SU-DHL-6 (cell line): ENCODE data around the gene CHAT.

Experiments
- H2AFZ ChIP-seq: fragments of 200-600 bp; sonication (generic); 2 replicates; pipeline ENCODE4 v1.6.1; 2014; ENCODE audit warnings: low read depth, mild to moderate bottlenecking, moderate library complexity, mixed read lengths, antibody characterized with exemption, low read length; ENCODE audit not compliant: severe bottlenecking
- H3F3A ChIP-seq: fragments of 200-600 bp; shearing (Covaris generic); 2 replicates; pipeline ENCODE4 v1.6.0; 2016; ENCODE audit warnings: antibody characterized with exemption, mild to moderate bottlenecking; ENCODE audit not compliant: insufficient read depth
- H3K27ac ChIP-seq: fragments of 200-600 bp; sonication (generic); 2 replicates; pipeline ENCODE4 v1.5.1; 2016; ENCODE audit warnings: low read depth, mild to moderate bottlenecking, low read length, moderate library complexity, mixed read lengths
- H3K27me3 ChIP-seq: fragments of 200-600 bp; sonication (generic), shearing (Covaris generic); 2 replicates; pipeline ENCODE4 v1.6.0; 2014; ENCODE audit warnings: mild to moderate bottlenecking, low read length
- H3K36me3 ChIP-seq: fragments of 200-600 bp; sonication (generic); 2 replicates; pipeline ENCODE4 v1.6.1; 2014; ENCODE audit warnings: mild to moderate bottlenecking, low read length, mixed read lengths
- H3K4me2 ChIP-seq: fragments of 300-600, 200-600 bp; shearing (Covaris generic), sonication (generic); 2 replicates; pipeline ENCODE4 v1.6.0; 2014; ENCODE audit warnings: low read length, low read depth, mild to moderate bottlenecking; ENCODE audit not compliant: poor library complexity, severe bottlenecking
- H3K4me3 ChIP-seq: fragments of 200-600 bp; sonication (generic); 2 replicates; pipeline ENCODE4 v1.5.1; 2014; ENCODE audit warnings: antibody characterized with exemption, low read length, mild to moderate bottlenecking, mixed read lengths; ENCODE audit not compliant: insufficient read depth, poor library complexity, severe bottlenecking
- H3K79me2 ChIP-seq: fragments of 200-600 bp; sonication (generic); 2 replicates; pipeline ENCODE4 v1.6.1; 2014; ENCODE audit warnings: mild to moderate bottlenecking, low read length, moderate library complexity; ENCODE audit not compliant: insufficient read depth
- H3K9ac ChIP-seq: fragments of 200-600 bp; sonication (generic); 2 replicates; pipeline ENCODE4 v1.7.0; 2014; ENCODE audit warnings: mild to moderate bottlenecking, low read length
- H3K9me2 ChIP-seq: fragments of 200-600 bp; sonication (generic); replicated peaks from 2 replicates; pipeline ENCODE4 v1.6.1; 2014; ENCODE audit warnings: low read length; ENCODE audit not compliant: insufficient read depth
- H3K9me3 ChIP-seq: fragments of 200-600 bp; sonication (generic); 2 replicates; pipeline ENCODE4 v1.6.1; 2014; ENCODE audit warnings: low read length, mixed read lengths; ENCODE audit not compliant: insufficient read depth
- H4K20me1 ChIP-seq: fragments of 200-600 bp; sonication (generic); 2 replicates; pipeline ENCODE4 v1.6.1; 2014; ENCODE audit warnings: low read depth, mild to moderate bottlenecking, antibody characterized with exemption, low read length, moderate library complexity, mixed read lengths
- CTCF ChIP-seq: fragments of 200-600 bp; sonication (generic); IDR thresholded peaks from one replicate; pipeline ENCODE4 v1.5.1; 2017; ENCODE audit warnings: antibody characterized with exemption, mild to moderate bottlenecking, low read length, moderate library complexity; ENCODE audit not compliant: insufficient read depth, poor library complexity, severe bottlenecking
- EZH2phosphoT487 ChIP-seq: fragments of 200-600 bp; sonication (generic), shearing (Covaris generic); conservative IDR thresholded peaks from 2 replicates; pipeline ENCODE4 v1.6.1; 2018; ENCODE audit warnings: mild to moderate bottlenecking, antibody characterized with exemption, low read length, moderate library complexity, mixed read lengths

Gene CHAT

GRCh38 chr10:49633327-49634068 lies 19.7 kb downstream of the CHAT start:
- no peak for TF ChIP-seq EZH2phosphoT487
- TF ChIP-seq CTCF, result no peak
- H2AFZ ChIP-seq, result no peak overlapping the region

GRCh38 chr10:49634069-49634660 lies 20.3 kb downstream of the CHAT start:
- Histone ChIP-seq H3K27me3 (no peaks in the 10 kb centered on the region), H3K4me2 (no peak overlapping the region), H3K4me3 (no peak overlapping the region), H3F3A (no peaks in the 10 kb centered on the region), H3K9me3 (no peaks in the 10 kb centered on the region), H3K9ac (no peak overlapping the region), H3K79me2 (no peaks in the 10 kb centered on the region), H4K20me1 (no peaks in the 10 kb centered on the region), H3K36me3 (no peaks in the 10 kb centered on the region), H3K9me2 (no peaks in the 10 kb centered on the region), H2AFZ (no peak overlapping the region), H3K27ac (no peak overlapping the region)
- no peak for TF ChIP-seq CTCF
- no peak for TF ChIP-seq EZH2phosphoT487

More at GRCh38 chr10:49633327-49634068, 19.7 kb downstream of the CHAT start:
- Histone ChIP-seq H4K20me1 (no peaks in the 10 kb centered on the region), H3K27me3 (no peaks in the 10 kb centered on the region), H3K36me3 (no peaks in the 10 kb centered on the region), H3K79me2 (no peaks in the 10 kb centered on the region), H3K9me3 (no peaks in the 10 kb centered on the region), H3K27ac (no peak overlapping the region), H3K4me3 (no peak overlapping the region), H3F3A (no peaks in the 10 kb centered on the region), H3K9me2 (no peaks in the 10 kb centered on the region), H3K9ac (no peak overlapping the region), H3K4me2 (no peak overlapping the region)

GRCh38 chr10:49642311-49642710 lies 28.5 kb downstream of the CHAT start:
- H3K79me2 ChIP-seq, result no peaks in the 10 kb centered on the region
- no peaks in the 10 kb centered on the region for H3K27me3 ChIP-seq
- H3F3A ChIP-seq, result no peaks in the 10 kb centered on the region
- H3K36me3 ChIP-seq, result no peaks in the 10 kb centered on the region
- H3K9ac ChIP-seq, result no peak overlapping the region
- no peak overlapping the region for H2AFZ ChIP-seq
- no peaks in the 10 kb centered on the region for H3K9me3 ChIP-seq
- H3K4me2 ChIP-seq, result no peak overlapping the region
- TF ChIP-seq EZH2phosphoT487 (no peak), CTCF (no peak)
- H3K9me2 ChIP-seq, result no peaks in the 10 kb centered on the region
- no peak overlapping the region for H3K27ac ChIP-seq
- H4K20me1 ChIP-seq, result no peaks in the 10 kb centered on the region
- no peak overlapping the region for H3K4me3 ChIP-seq
